Hematopoietic multipotent progenitor cell treated with erythropoietin and hydrocortisone succinate and interleukin-3 and kit ligand, for 4 days (in vitro differentiated cells): ENCODE results near the gene ZDHHC9.

Experiments used
- DNase-seq: peaks from one replicate; pipeline ENCODE4 v3.0.0-alpha.2; 2015

ZDHHC9 gene

DNA sequence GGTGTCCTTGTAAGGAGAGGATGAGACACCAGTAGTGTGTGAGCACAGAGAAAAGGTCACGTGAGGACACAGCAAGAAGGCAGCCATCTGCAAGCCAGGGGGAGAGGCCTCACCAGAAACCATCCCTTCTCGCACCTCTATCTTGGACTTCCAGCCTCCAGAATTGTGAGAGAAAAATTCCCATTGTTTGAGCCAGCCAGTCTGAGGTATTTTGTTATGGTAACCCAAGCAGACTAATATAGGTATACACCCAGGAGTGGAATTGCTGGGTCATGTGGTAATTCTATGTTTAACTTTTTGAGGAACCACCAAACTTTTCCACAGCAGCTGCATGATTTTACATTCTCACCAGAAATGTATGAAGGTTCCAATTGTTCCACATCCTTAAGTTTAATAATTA, 25.6 kb downstream of the ZDHHC9 start:
- DNase-seq: no peak

DNA sequence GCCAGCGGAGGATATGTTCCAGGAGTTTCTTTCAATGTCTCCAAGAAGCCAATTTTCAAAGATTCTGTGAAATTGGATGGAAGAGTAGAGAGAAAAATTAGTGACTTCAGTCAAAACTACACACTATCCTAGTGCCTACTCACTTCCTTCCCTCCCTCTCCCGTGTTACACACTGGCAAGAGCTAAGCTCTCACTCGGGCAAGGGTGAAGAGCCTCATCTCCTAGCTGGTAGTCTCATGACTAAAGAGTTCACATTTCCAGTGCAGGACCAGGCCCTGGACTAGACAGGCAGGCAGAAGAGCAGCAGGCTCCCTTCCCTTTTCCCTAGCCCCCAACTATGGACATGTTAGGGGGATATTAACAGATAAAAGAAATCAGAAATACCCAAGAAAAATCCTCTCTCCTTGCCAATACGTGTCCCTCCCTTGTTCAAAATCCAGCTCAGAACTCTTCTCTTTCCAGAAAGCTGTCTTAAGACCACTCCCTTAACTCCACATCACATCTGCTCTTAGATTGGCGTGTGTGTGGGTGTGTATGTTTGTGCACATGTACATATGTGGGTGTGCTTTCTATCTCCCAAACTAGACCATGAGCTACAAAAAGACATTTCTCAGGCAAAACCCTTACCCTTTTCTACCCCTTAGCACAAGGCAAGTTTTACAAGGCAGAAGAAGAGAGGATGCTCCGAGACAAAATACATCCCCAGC, 29.9 kb downstream of the ZDHHC9 start:
- no peak for DNase-seq

DNA sequence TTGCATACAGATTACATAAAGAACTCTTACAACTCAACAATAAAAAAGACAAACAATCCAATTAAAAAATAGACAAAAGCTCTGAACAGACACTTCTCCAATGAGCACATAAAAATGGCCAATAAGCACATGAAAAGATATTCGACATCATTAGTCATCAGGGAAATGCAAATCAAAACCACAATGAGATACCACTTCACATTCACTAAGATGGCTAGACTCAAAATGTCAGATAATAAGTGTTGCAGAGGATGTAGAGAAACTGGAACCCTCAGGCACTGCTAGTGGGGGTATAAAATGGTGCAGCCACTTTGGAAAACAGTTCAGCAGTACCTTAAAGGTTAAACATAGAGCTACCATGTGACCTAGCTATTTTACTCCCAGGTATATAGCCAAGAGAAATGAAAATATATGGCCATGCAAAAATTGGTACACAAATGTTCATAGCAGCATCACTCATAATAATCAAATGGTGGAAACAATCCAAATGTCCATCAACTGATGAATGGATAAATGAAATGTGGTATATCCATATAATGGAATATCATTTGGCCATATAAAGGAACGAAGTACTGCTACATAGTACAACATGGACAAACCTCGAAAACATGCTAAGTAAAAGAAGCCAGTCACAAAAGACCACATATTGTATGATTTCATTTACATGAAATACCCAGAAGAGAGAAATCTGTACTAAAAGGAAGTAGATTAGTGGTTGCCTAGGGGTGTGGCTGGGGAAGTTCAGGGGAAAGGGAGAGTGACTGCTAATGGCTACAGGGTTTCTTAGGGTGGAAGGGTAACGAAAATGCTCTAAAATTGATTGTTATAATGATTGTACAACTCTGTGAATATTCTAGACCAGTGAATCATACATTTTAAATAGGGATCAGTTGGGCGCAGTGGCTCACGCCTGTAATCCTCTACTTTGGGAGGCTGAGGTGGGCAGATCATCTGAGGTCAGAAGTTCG, 34.6 kb downstream of the ZDHHC9 start:
- DNase-seq: peak; percentile 53

DNA sequence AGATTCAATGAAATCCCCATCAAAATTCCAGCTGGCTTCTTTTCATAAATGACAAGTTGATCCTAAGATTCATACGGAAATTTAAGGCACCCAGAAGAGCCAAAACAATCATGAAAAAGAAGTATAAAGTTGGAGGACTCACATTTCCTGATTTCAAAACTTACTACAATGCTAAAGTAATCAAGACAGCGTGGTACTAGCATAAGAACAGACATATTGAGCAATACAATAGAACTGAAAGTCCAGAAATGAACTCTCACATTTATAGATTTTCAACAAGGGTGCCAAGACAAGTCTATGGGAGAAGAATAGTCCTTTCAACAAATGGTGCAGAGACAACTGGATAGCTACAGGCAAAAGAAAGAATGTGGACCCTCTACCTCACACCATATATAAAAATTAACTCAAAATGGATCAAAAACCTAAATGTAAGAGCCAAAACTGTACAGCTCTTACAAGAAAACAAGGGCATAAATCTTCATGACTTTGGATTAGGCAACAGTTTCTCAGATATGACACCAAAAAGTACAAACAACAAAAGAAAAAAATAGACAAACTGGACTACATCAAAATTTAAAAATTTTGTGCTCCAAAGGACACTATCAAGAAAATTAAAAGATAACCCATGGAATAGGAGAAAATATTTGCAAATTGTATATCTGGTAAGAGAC, 35.4 kb downstream of the ZDHHC9 start:
- DNase-seq: peak; percentile 16

DNA sequence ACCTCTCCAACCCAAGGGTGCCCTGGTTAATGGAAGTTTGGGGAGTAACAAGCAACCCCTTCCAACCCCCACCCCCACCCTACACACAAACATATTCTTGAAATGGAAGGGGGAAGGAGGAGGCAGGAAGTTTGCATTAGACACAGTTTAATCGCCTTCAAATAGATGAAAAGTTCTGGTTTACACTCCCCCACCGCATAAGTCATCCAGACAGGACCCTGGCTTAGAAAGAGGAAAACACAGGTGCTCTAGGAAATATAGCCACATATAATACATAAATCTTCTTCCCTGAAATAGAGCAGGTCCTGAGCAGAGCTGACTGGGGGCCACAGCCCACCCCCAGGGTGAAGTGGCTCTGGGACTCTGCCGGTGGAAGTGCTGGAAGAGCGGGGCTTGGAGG, 38.9 kb downstream of the ZDHHC9 start:
- DNase-seq: no peak

DNA sequence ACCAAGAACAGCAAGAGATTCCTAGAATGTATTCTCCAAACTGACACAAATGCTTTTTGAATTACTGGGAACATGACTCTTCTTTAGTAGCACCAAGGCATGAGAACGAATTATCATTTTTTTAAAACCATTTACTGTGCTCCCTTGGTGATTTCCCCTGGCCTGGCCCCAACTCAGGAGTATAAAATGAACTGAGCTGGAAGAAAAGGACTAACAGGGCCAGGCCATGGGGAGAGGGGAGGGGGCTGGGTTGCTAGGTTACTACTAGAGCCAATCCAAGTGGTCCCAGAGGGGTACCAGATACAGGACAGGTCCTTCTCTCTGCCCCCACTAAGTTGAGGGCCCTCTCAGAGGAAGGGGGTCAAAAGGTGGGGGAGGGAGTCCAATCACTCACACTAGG, 40.8 kb downstream of the ZDHHC9 start:
- no peak for DNase-seq

DNA sequence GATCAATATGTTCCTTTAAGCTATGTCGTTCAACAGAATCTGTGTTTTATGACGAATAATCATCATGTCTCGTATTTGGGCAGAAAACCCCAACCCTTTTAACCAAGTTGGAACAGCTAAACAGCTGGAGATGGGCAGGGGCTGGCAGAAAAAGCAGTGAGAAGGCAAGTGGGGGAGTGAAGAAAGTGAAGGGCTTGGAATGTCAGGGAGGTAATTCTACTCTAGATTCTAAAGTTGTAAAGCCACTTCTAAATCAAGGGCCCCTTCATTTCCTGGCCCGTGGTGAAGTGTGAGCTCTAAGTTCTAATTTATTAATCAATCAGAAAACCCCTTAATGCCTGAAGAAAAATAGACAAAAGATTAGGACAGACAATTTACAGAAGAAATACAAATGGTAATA, 43.5 kb downstream of the ZDHHC9 start:
- DNase-seq: no peak

DNA sequence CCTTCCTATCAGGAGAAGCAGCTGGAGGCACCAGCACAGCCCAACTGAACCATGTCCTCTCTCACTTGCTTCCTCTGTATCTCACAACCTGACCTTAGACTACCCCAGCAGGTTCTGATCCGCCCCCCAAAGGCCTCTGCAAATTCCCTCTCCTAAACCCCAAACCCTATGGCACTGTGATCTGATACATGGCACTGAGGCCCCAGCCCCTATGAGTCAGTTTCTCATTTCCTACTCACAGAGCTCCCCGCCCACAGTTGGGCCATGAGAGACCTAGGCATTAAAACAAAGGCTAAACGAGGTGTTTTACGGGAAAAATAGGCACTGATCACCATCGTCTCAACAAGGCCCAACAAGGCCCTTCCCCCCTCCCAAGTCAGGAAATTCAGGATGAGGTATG, 44.8 kb downstream of the ZDHHC9 start:
- DNase-seq: peak; percentile 37

DNA sequence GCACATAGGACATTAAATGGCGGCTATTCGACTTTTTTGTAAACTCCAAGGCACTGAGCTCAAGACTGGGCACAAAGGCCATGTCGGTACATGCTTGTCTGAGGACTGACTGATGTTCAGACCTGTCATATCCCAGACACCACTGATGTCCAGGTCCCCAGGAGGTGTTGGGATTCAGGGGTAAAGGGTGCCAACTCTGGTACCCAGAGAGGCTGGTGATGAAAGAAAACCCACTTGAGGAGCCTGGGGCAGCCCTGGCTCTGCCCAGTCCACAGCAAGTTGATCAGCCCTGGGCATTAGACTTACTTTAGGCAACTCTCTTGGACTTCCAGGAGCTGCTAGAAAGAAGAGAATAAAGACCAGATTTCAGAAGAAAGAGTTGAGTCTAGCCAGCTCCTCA, 45.2 kb downstream of the ZDHHC9 start:
- no peak for DNase-seq

DNA sequence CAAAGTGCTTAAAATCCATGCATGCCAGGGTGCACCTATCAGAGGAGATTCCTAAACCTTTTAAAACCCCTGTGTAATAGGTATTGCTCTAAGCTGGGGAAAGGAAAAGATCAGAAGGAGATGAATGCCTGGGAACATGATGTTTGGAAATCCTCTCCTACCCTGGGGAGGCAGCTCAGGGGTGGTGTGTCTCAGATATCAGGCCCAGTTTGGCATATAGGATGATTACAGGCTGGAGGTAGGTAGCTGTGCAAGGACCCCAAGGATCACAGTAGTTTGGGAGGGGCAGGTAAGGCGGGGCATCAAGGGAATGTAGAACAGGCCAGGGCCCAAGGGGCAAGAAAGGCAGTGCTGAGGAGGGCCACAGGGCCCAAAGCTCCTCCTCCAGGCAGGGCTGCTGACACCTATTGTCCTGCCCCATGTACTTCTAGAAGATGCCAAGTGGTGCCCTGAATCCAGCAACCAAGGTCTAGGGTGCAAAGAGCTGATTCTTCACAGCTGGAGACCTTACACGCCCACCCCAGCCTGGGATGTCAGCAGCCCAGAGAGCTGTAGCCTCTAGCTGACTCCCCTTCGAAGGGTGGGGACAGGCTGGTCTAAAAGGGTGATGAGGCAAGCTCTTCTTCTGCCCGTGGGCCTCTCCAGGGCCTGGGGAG, 46.3 kb downstream of the ZDHHC9 start:
- no peak for DNase-seq

DNA sequence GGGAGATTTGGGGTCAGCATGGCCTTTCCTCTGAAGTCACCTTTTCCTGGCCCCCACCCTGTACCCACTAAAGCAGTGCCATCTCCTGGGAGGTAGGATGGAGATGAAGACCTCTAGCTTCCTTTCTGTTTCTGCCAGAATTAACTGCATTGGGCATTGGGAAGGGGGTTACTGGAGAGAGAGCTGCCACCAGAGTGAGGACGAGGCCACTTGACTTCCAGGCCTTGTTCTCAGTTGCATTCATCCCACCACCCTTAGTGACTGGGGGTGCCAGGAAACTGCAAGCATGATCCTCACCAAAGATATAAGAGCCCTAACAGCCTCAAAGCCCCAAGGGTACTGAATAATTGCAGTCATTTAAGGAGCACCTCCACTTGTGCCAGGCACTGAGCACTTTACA, 48.1 kb downstream of the ZDHHC9 start:
- DNase-seq: no peak

DNA sequence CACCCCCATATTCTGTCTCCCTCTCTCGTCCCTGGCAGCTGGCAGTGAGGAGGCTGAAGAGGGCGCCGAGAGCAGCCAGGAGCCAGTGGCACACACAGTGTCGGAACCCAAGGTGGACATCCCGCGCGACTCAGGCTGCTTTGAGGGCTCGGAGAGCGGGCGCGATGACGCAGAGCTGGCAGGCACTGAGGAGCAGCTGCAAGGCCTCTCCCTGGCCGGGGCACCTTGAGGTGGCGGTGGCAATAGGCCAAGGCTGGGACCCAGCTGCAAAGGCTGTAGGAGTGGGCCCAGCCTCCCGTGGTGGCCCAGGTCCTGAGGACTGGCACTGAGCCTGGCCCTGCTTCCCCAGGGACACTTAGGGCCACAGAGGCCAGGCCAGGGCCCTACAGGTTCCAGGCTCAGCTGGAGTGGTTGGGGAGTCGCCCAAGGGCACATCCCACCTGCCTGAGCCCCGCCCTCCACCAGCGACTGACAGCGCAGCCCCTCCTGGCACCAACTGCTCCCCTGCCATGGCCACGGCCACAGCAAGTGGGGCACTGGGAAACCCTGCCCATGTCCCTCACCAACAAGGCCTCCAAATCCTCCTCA, 50.0 kb downstream of the ZDHHC9 start:
- DNase-seq: no peak

DNA sequence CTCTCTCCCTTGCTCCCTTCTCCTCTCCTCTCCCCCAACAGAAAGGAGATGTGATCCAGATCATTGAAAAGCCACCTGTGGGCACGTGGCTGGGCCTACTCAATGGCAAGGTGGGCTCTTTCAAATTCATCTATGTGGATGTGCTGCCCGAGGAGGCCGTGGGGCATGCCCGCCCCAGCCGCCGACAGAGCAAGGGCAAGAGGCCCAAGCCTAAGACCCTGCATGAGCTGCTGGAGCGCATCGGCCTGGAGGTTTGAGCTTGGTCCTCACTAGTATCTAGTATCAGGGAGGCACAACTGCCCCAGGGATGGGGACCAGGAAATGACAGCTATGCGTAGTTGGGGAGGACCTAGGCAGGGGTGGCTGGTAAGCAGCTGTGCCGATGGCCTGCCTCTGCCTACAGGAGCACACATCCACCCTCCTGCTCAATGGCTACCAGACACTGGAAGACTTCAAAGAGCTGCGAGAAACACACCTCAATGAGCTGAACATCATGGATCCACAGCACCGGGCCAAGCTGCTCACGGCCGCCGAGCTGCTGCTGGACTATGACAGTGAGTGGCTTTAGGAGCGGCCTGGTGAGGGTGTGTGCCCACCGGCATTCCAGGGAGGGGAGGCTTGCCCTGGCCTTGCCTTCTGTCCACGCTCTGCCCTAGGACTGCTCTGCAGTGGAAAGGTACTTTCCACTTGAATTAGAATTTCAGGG, 50.9 kb downstream of the ZDHHC9 start:
- no peak for DNase-seq

DNA sequence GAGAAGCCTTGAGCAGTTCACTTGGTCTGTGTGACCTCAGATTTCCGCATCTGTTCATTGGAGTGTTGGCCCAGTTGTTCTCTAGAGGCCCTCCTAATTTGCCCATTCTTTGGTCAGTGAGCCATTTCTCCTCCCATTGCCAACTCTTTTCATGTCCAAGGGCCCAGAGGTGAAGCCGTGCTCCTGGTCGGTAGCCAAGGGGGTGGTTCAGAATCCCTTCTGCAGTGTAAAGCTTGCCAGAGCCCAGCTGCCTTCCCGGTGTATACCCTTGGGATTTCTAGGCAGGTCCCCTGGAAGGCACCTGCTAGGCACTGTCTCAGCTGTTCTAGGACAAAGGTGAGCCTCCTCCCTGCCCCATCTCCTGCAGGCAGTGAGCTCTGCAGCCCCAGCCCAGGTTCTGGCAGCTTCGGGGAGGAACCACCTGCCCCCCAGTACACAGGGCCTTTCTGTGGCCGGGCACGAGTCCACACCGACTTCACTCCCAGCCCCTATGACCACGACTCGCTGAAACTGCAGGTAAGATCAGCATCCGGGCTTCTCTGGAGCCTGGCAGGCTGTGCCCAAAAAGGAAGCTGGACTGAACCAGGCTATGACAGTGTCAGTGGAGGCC, 51.6 kb downstream of the ZDHHC9 start:
- DNase-seq: no peak

DNA sequence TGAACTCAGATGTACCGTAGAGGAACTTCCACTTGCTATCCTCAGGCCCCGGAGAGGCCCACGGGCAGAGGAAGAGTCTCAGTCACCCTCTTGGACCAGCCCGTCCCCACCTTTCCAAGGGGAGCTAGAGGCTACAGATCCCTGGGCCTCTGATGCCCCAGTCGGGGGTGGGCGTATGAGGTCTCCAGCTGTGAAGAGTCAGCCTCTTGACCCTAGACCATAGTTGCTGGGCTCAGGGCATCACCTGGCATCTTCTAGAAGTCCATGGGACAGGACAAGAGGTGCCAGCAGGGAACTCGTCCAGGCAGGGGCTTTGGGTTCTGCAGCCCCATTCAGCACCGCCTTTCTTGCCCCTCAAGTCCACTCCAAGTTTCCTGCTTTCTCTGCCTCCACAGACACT, 52.4 kb downstream of the ZDHHC9 start:
- no peak for DNase-seq

DNA sequence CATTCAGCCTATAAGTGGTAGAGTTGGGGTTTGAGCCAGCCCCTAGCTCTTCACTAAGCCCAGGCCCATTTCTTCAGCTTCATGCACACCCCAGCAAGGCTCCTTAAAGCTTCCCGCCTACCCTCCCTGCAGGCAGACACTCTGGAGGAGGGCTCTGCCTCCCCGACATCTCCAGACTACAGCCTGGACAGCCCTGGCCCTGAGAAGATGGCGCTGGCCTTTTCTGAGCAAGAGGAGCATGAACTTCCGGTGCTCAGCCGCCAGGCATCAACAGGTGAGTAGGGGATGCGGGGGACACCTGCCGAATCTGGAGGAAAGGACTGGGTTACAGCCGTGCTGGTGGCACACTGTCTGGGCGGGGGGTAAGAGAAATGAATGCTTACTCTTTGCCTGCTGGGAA, 52.9 kb downstream of the ZDHHC9 start:
- no peak for DNase-seq

DNA sequence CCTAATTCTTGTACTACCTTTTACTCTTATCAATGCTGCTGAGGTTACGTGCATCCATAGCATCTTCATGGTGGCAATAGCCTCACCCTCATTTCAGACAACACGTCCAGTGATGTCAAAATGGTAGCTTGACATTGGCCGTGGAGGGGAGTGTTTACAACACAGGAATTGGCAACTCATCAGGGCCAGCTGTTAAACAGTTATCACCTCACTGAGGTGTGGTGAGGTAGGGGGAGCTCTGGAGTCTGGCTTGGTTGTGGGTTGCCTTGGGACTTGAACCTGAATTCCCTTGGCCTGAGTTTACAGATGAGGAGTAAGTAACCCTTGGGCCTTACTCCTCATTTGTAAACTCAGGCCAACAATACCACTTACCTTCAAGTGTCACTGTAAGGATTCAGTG, 53.5 kb downstream of the ZDHHC9 start:
- no peak for DNase-seq

DNA sequence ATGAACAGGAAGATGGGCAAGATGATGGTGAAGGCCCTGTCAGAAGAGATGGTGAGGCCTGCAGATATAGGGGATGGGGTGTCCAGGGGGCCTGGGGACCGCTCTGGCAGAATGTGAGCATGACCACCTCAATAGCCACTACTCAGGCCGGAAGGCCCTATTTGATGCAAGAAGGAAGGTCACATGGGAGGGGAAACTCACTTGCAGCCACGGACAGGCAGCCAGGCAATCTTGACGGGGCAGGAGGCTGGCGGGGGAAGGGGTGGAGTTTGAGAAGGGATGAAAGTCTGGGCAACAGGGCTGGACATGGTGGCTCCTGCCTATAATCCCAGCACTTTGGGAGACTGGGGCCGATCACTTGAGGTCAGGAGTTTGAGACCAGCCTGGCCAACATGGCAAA, 55.2 kb downstream of the ZDHHC9 start:
- DNase-seq: no peak

DNA sequence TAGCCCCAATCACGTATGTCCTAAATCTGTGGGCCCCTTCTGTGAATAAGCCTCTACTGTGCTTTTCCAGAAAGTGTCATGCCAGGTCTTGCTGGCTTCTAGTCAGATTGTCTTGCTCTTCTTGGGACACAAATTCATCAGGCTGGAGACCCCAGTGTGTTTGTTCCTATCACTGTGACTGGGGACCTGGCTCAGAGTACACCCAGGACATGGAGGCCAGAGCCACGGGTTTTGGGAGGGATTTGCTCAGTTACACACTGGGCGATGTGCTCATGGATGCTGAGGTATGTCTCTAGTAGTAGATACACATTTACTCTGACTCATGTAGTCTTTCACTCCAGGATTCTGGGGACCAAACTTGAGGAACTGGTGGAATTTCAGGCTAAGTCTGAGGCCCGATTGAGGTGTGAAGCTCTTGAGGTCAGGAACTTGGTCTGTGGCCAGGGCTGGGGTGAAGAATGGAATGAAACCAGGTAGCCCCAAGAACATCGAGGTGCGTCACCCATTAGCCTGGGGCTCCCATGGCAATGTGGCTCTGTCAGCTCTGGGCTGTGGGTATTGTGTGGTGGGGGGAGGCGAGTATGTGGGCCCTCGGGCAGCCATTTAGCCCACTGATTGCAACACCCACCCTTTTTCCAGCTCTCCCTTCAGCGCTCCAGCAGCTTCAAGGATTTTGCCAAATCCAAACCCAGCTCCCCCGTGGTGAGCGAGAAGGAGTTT, 56.2 kb downstream of the ZDHHC9 start:
- no peak for DNase-seq

DNA sequence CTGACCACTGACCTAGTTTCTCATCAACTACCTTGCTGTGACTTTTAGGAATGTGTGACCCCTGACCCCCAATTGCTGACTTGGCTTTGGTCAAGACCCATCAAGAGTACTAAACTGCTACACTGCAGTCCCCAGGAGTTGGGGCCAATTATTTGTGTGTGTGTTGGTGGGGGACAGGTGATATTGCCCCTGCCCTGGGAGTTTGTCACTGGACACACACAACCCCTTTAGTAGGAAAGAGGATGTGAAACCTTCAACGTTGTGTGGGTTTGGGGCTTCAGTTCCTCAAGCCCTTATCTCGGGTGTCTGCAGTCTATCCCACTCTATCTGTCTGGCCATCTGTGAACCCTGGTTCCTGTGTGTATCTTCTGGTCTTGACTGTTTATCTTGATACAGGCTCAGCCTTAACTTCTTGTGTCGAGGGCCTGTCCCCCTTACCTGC, 57.5 kb downstream of the ZDHHC9 start:
- peak; percentile 89 for DNase-seq
